Right lung (tissue), 5 donors: ENCODE data around the gene CCNQ. TPM values are rescaled to one million over a fixed set of nuclear protein-coding genes. Genes with fewer than 3 reads are reported as not detected.
"Not testable (repeated sequence)": the region's sequence is repeated elsewhere in the genome, so short reads cannot be mapped to it uniquely, and the experiment has no call there.

Experiments used
- DNase-seq, 2 donors: peaks; one replicate each; pipeline ENCODE4 v3.0.0-alpha.2; 2013
- polyA plus RNA-seq, 5 donors: library from polyadenylated mRNA; unstranded; fragments of 120-200 nt; gene quantifications; one replicate each; pipeline versions ENCODE4 v1.2.1 to v1.2.3, GENCODE V29; 2013; ENCODE audit warnings: inconsistent platforms in 1 of 5, low replicate concordance in 1 of 5; ENCODE audit not compliant: insufficient read length in 5 of 5, insufficient read depth in 1 of 5

CCNQ gene
- polyA plus RNA-seq, 5 donors: 11.3 to 20.1 (median 12.6) TPM

DNA sequence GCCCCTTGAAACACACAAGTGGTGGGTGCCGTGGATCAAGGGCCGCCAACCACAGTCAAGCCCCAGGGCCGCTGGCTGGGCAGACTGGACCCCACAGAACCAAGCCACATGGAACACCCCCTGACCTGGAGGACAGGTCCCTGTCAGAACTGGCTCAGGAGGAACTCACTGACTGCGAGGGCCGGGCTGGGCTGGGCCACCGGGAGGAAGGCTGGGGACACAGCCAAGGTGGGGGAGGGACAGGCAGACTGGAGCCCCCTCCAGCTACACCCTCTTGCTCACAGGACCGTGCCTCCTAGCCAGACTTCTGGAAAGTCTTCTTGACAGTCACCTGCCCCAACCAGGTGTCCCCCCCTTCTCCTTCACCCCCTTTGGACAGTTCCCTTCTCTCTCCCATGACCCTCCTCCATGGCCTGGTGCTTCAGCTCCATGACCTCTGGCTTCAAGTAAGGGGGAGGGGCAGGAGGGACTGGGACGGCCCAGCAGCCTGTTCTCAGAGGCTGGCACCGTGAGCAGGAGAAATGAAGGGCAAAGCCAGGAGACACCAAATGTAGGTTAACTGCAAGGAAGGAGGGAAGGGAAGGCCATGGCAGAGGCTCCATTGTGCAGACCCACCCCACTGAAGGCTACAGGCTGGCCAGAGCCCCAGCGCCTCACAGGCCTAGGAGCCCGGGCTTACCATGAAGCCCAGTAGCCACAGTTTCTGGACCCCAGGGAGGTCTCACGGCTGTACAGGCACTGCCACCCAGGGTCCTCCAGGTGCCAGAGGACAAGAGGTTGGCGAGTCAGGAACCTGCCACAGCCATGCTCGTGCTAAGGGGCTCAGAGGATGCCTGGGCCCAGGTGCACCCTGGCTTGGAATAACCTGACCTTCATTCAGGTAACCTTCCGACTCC, 25.5 kb upstream of the CCNQ start:
- no peak for DNase-seq

- no peak for DNase-seq
Observed at GRCh38 chrX:153623310-153624029, 24.5 kb upstream of the CCNQ start.

DNA sequence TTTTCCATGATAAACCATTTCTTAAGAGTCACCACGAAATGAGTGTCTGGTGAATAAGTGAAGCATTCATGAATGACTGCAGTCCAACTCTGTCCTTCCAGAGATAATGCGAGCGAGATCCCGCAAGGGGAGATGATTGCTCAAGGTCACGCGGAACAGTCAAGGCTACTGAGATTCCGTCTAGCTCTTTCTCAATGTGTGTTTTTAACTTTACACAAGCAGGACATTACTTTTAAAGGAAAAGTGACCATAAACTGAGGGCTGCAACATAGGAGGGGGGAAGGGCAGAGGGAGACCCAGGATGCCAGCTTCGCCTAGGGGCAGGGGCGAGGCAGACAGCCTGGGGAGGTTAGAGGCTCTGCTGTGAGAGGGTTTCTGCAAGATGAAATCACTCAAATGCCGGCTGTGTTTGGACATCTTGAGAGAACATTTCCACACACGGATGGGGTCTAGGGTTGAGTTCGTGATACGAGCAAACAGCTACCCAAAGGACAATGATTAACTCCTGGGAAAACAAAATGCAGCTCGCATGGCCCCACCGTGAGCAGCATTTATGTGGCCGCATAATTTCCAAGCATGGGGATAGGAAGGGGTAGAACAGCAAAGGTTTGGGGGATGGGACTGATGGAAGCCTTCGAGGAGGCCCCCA, 23.8 kb upstream of the CCNQ start:
- DNase-seq: no peak

DNA sequence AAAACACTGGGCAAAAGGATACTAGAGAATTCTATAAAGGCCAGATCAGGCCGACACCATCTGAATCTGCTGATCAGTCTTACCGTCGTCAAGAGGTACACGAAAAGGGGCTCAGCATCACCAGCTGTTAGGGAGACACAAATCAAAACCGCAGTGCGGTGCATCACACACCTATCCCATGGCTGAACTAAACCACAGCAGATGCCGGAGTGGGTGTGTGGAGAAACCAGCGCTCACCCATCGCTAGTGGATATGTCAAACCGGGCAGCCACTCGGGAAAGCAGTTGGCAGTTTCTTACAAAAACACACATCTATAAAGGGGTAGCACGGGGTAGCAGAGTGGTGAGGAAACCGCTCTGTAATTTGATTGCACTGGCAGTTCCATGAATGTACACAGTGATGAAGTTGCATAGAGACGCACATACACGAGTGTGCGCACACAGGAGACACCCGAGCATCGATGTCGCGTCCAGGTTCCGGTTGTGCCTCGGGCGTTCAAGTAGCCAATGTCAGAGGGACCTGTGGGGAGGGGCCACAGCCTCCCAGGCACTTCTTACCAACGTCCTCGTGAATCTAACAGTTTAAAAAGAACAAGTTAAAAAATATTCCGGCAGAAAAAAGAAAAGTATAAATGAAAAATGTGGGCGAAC, 23.1 kb upstream of the CCNQ start:
- no peak for DNase-seq

- DNase-seq: no peak
Observed at GRCh38 chrX:153620576-153620975, 21.6 kb upstream of the CCNQ start.

DNA sequence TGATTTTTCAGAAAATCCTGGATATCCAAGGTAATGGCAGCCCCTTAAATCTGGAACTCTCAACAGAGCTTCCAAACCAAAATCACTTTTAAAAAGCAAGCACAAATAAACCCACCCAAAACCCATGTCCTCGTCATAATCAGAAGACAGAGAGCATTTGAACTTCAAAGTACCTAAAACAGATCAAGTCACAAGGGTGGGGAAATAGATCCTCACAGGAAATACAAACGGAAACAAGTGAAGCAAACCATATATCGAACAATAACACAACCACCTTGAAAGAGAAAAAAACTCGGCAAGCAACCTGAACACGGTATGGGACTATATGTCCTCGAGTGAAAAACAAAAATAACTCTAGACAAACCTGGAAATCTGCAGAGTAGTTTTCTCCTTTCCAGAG, 15.9 kb upstream of the CCNQ start:
- DNase-seq: no peak

GRCh38 chrX:153612413-153612812, 13.5 kb upstream of the CCNQ start:
- DNase-seq: no peak

- DNase-seq: no peak
Observed at GRCh38 chrX:153611298-153612095, 12.6 kb upstream of the CCNQ start.

DNA sequence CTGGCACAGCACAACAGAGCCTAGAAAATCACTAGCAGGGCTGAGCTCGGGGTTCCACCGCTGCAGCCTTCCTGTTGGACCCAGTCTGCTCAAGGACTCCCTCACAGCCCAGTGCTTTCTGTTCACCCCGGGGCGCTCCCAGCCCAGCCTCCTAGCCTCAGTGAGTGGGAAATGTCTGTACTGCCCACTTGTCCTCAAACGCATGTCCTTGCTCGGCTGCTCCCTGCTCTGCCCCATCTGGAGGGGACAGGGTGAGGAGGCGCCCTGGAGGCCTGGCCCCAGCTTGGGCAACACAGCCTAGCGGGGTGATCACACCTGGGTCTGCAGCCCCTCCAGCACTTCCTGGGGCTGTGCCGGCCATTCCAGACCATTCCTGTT, 11.9 kb upstream of the CCNQ start:
- DNase-seq: no peak

- peak; percentile 65 to 71 for DNase-seq
Observed at GRCh38 chrX:153609917-153610835, 11.2 kb upstream of the CCNQ start.

DNA sequence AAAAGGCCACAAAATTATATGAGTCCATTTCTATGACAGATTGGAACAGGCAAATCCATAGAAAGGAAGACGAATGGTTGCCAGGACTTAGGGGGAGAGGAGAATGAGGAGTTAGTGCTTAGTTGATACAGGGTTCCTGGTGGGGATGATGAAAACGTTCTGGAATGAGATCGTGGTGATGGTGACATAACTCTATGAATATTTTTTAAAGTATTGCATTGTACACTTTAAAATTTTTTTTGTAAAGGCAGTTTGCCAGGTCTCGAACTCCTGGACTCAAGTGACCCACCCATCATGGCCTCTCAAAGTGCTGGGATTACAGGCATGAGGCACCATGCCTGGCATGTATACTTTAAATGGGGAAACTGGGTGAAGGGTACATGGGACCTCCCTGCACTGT, 9.9 kb upstream of the CCNQ start:
- DNase-seq: no peak

DNA sequence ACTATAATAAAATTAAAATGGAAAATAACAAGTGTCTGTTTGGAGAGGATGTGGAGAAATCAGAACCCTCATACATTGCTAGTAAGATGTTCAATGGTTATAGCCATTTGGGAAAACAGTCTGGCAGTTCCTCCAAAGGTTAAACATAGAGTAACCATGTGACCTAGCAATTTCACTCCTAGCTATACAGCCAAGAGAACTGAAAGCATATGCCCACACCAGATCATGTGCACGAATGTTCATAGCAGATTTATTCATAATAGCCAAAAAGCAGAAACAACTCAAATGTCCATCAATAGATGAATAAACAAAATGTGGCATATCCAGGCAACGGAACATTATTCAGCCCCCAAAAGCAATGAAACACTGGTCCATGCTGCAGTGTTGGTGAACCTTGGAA, 9.4 kb upstream of the CCNQ start:
- no peak for DNase-seq

- DNase-seq: no peak
Observed at GRCh38 chrX:153606503-153606902, 7.6 kb upstream of the CCNQ start.

DNA sequence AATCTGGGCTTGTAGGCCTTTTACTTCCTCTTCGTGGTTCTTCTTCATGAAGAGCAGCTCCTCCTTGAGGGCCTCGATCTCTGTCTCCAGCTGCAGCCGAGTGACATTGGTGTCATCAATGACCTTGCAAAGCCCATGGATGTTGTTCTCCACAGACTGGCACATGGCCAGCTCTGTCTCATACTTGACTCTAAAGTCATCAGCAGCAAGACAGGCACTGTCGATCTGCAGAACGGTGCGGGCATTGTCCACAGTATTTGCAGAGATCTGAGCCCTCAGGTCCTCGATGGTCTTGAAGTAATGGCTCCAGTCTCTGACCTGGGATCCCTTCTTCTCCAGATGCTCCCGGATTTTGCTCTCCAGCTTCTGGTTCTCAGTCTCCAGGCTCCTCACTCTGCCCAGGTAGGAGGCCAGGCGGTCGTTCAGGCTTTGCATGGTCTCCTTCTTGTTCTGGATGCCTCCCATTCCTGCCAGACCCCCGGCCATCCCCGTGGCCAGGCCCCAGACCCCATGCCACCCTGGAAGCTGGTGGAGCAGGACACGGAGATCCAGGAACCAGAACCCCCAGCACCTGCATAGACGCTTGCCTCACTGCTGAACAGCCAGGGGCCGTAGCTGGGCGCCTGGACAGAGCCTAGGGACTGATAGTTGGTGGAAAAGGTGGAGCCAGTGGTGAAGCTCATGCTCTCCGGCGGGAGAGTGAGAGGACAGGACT, 5.9 kb upstream of the CCNQ start:
- not testable (repeated sequence) for DNase-seq

- no peak for DNase-seq
Observed at GRCh38 chrX:153603131-153603656, 4.3 kb upstream of the CCNQ start.

GRCh38 chrX:153602601-153603000, 3.7 kb upstream of the CCNQ start:
- no peak for DNase-seq

DNA sequence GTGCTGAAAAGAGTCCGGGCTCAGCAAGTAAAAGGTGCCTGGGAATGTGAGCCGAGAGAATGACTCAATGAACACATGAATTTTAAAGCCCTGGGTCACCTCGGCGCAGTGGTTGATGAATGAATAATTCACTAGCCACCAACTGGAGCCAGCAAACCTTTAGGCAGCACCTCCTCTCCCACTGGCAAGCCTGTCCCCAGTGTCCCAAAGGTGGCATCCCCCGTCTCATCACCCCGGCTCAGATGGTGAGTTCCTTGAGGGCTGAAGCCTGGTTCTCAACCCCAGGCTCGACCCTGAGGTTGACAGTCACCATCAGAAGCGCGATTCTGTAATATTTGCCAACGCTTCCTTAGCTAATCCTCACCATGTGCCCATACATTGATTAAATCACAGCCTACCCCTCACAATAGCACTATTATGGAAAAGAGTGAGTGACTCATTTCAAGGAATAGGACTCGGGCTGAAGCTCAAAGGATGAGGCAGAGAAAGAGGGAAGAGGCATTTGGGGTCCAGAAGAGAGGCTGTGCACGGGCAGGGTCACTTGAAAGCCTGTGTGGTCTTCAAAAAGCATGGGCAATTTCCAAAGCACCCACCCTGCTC, 2.7 kb upstream of the CCNQ start:
- DNase-seq: no peak

- DNase-seq: no peak
Observed at GRCh38 chrX:153600921-153601320, 2.0 kb upstream of the CCNQ start.

GRCh38 chrX:153600032-153600373, 1.1 kb upstream of the CCNQ start:
- no peak for DNase-seq
